ENCODE measurements around the gene CRHR2. TPM values are rescaled to one million over a fixed set of nuclear protein-coding genes. Genes with fewer than 3 reads are reported as not detected.

The CRHR2 gene
- total RNA-seq, 1 donor from 2014 or later: not detected

GRCh38 chr7:30616318-30616717, 65.9 kb downstream of the CRHR2 start:
- H3K36me3 ChIP-seq: peaks cover 0 to 45% of the 10 kb centered on the region in 2 donors
- no peaks in the 10 kb centered on the region for H3K4me1 ChIP-seq
- DNase-seq (ENCODE audit: extremely low spot score in 2 of 2): no peak
- intact Hi-C loops (cut with DNase I): no loop called here
- no peaks in the 10 kb centered on the region for H3K9me3 ChIP-seq
- H3K4me3 ChIP-seq: no peak overlapping the region
- H3K27me3 ChIP-seq: no peaks in the 10 kb centered on the region
- TF ChIP-seq, protein P1, sequence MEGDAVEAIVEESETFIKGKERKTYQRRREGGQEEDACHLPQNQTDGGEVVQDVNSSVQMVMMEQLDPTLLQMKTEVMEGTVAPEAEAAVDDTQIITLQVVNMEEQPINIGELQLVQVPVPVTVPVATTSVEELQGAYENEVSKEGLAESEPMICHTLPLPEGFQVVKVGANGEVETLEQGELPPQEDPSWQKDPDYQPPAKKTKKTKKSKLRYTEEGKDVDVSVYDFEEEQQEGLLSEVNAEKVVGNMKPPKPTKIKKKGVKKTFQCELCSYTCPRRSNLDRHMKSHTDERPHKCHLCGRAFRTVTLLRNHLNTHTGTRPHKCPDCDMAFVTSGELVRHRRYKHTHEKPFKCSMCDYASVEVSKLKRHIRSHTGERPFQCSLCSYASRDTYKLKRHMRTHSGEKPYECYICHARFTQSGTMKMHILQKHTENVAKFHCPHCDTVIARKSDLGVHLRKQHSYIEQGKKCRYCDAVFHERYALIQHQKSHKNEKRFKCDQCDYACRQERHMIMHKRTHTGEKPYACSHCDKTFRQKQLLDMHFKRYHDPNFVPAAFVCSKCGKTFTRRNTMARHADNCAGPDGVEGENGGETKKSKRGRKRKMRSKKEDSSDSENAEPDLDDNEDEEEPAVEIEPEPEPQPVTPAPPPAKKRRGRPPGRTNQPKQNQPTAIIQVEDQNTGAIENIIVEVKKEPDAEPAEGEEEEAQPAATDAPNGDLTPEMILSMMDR (IDR thresholded peaks at IDR 0.05): no peak
- no peak for TF ChIP-seq POLR2AphosphoS5 (IDR thresholded peaks at IDR 0.05; ENCODE audit: insufficient read depth in 1 of 2, low read depth in 1 of 2)
- no peak for TF ChIP-seq POLR2A (IDR thresholded peaks at IDR 0.05)
- no peak overlapping the region for H3K27ac ChIP-seq

GRCh38 chr7:30613366-30614325, 68.6 kb downstream of the CRHR2 start:
- no peak for DNase-seq (ENCODE audit: extremely low spot score in 2 of 2)
- no peaks in the 10 kb centered on the region for H3K27me3 ChIP-seq
- no peaks in the 10 kb centered on the region for H3K4me1 ChIP-seq
- no peaks in the 10 kb centered on the region for H3K9me3 ChIP-seq
- TF ChIP-seq, protein P1 (IDR thresholded peaks at IDR 0.05): no peak
- no peak for TF ChIP-seq POLR2AphosphoS5 (IDR thresholded peaks at IDR 0.05; ENCODE audit: insufficient read depth in 1 of 2, low read depth in 1 of 2)
- no peak for TF ChIP-seq POLR2A (IDR thresholded peaks at IDR 0.05)
- no peak overlapping the region for H3K27ac ChIP-seq
- intact Hi-C loops (cut with DNase I): no loop called here
- H3K4me3 ChIP-seq: no peak overlapping the region
- H3K36me3 ChIP-seq: peaks cover 0 to 46% of the 10 kb centered on the region in 2 donors

DNA sequence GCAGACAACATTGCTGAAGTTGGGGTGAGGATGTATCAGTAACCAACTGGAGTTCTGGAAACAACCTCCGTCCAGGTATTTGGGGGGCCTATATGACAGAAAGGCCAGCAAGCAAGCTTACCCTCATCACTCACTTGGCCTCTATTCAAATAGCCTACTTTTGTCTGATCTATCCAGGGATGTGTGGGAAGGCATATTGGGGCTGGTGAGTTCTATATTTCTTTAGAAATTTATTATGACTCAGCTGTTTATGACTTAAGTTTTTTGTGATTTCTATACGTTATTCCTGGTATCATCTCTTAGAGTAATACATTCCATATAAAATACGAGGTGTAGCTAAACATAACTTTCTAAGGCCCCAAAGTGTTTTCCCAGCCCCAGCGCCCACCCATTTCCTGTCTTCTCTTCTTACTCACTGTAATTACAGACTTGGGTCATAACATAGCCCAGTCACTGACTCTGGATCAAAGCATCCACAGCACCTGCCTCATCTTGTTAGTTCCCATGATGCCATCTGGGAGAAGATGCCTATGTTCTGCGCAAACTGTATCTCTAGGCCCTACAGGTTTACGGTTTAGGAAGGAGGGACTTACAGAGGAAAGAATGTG, 69.5 kb downstream of the CRHR2 start:
- TF ChIP-seq POLR2A (IDR thresholded peaks at IDR 0.05): no peak
- TF ChIP-seq, protein P1 (IDR thresholded peaks at IDR 0.05): no peak
- no peak for TF ChIP-seq POLR2AphosphoS5 (IDR thresholded peaks at IDR 0.05; ENCODE audit: insufficient read depth in 1 of 2, low read depth in 1 of 2)
- no peak for DNase-seq (ENCODE audit: extremely low spot score in 2 of 2)
- Histone ChIP-seq H3K9me3 (no peaks in the 10 kb centered on the region), H3K4me1 (no peaks in the 10 kb centered on the region), H3K4me3 (no peak overlapping the region), H3K36me3 (peaks cover 0 to 52% of the 10 kb centered on the region in 2 donors), H3K27me3 (no peaks in the 10 kb centered on the region), H3K27ac (no peak overlapping the region)
- intact Hi-C loops (cut with DNase I): no loop called here

DNA sequence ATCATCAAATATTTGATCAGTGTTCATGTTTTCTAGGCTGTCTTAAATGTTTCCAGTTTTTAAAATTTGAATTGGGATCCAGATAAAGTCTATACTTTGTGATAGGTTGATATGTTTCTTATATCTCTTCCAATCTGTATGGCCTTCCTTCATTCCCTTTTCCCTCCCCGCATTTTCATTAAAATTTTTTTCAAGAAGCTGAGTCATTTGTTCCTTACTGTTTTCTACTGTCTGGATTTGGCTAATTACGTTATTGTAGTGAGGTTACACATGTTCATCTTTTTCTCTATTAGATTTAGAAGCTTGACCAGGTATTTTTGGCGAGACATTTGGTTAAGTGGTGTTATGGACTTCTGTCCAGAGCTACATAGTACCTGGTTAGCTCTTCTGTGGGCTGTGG, 76.4 kb downstream of the CRHR2 start:
- DNase-seq (ENCODE audit: extremely low spot score in 2 of 2): no peak
- TF ChIP-seq POLR2A (IDR thresholded peaks at IDR 0.05): no peak
- TF ChIP-seq, protein P1 (IDR thresholded peaks at IDR 0.05): no peak
- no peak for TF ChIP-seq POLR2AphosphoS5 (IDR thresholded peaks at IDR 0.05; ENCODE audit: insufficient read depth in 1 of 2, low read depth in 1 of 2)
- Histone ChIP-seq H3K4me3 (no peak overlapping the region), H3K9me3 (no peaks in the 10 kb centered on the region), H3K36me3 (peaks cover 0 to 62% of the 10 kb centered on the region in 2 donors), H3K27me3 (no peaks in the 10 kb centered on the region), H3K4me1 (no peaks in the 10 kb centered on the region), H3K27ac (no peak overlapping the region)
- intact Hi-C loops (cut with DNase I): no loop called here

Measured in vagina (tissue), 2 donors.